Ovary (tissue), 3 donors: ENCODE measurements around the gene SCAMP2.

Source experiments
- EP300 ChIP-seq: sonication (generic); formaldehyde crosslinking; IDR thresholded peaks from one replicate; pipeline ENCODE4 v1.6.1; 2017; ENCODE audit warnings: antibody characterized with exemption
- TF ChIP-seq, protein P1 (sequence below), 3 donors: fragments of 450-650 bp in 2 of 3; fragments of 200-600 bp in 1 of 3; IDR thresholded peaks; one replicate each; pipeline versions ENCODE4 v1.5.1 to v1.8.0; 2016 to 2022; ENCODE audit warnings: antibody characterized with exemption in 3 of 3, mild to moderate bottlenecking in 1 of 3
- donor health status: DM: no; HTN: no; CAD: no.

DNA sequence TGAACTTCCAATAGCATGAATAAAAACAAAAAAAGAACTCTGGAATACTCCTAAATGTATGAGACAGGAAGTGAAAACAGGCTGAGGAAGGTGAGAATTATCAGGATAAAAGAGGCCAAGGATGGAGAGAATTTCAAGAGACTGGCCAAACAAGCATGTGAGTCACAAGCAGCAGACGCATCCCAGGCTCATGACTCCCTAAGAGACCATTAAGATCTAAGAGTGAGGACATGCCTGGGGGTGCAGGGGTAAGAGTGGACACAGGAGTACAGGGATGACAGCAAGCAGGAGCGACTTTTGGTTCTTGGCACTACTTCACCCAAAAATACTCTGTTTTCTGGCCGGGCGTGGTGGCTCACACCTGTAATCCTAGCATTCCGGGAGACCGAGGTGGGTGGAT lies 7.1 kb downstream of the SCAMP2 start:
- TF ChIP-seq, protein P1, sequence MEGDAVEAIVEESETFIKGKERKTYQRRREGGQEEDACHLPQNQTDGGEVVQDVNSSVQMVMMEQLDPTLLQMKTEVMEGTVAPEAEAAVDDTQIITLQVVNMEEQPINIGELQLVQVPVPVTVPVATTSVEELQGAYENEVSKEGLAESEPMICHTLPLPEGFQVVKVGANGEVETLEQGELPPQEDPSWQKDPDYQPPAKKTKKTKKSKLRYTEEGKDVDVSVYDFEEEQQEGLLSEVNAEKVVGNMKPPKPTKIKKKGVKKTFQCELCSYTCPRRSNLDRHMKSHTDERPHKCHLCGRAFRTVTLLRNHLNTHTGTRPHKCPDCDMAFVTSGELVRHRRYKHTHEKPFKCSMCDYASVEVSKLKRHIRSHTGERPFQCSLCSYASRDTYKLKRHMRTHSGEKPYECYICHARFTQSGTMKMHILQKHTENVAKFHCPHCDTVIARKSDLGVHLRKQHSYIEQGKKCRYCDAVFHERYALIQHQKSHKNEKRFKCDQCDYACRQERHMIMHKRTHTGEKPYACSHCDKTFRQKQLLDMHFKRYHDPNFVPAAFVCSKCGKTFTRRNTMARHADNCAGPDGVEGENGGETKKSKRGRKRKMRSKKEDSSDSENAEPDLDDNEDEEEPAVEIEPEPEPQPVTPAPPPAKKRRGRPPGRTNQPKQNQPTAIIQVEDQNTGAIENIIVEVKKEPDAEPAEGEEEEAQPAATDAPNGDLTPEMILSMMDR (IDR thresholded peaks at IDR 0.05) = no peak
- no peak for TF ChIP-seq EP300
